ENCODE results near the gene SRRM5. TPM values are rescaled to one million over a fixed set of nuclear protein-coding genes. Genes with fewer than 3 reads are reported as not detected.

SRRM5 gene
- polyA plus RNA-seq, 4 donors: 0.27 to 1.0 (median 0.49) TPM

- H3K36me3 ChIP-seq (ENCODE audit: control insufficient read depth in 3 of 3, insufficient read depth in 2 of 3, low read depth in 1 of 3, low read length in 3 of 3): peaks cover 0 to 23% (median 0%) of the 10 kb centered on the region in 3 donors
- H3K9me3 ChIP-seq (ENCODE audit: control insufficient read depth in 2 of 2, insufficient read depth in 1 of 2, low read depth in 1 of 2, low read length in 1 of 2): no peaks in the 10 kb centered on the region
- peaks cover 0 to 9% (median 7%) of the 10 kb centered on the region in 3 donors for H3K4me1 ChIP-seq (ENCODE audit: control insufficient read depth in 3 of 3, insufficient read depth in 2 of 3, low read depth in 1 of 3, low read length in 2 of 3)
- H3K4me3 ChIP-seq (ENCODE audit: low read depth in 1 of 3, low read length in 3 of 3): no peak overlapping the region
- DNase-seq (no peak), FAIRE-seq (no peak)
- H3K27me3 ChIP-seq (ENCODE audit: control insufficient read depth in 3 of 3, insufficient read depth in 3 of 3, low read length in 3 of 3): no peaks in the 10 kb centered on the region
- H3K27ac ChIP-seq (ENCODE audit: low read depth in 1 of 3, low read length in 2 of 3): no peak overlapping the region
- WGBS, 3 donors: 86 to 95% (median 90%) methylated on average over 6 of the region's 6 CpGs
Observed at GRCh38 chr19:43616954-43617353, 5.1 kb downstream of the SRRM5 start.

GRCh38 chr19:43618921-43619261, 7.0 kb downstream of the SRRM5 start:
- Histone ChIP-seq H3K9me3 (ENCODE audit: control insufficient read depth in 2 of 2, insufficient read depth in 1 of 2, low read depth in 1 of 2, low read length in 1 of 2) (no peaks in the 10 kb centered on the region), H3K27me3 (ENCODE audit: control insufficient read depth in 3 of 3, insufficient read depth in 3 of 3, low read length in 3 of 3) (no peaks in the 10 kb centered on the region), H3K4me1 (ENCODE audit: control insufficient read depth in 3 of 3, insufficient read depth in 2 of 3, low read depth in 1 of 3, low read length in 2 of 3) (peaks cover 0 to 9% (median 7%) of the 10 kb centered on the region in 3 donors), H3K36me3 (ENCODE audit: control insufficient read depth in 3 of 3, insufficient read depth in 2 of 3, low read depth in 1 of 3, low read length in 3 of 3) (peaks cover 0 to 10% (median 0%) of the 10 kb centered on the region in 3 donors), H3K27ac (ENCODE audit: low read depth in 1 of 3, low read length in 2 of 3) (peak overlapping the region; percentile 57 to 99 (median 97)), H3K4me3 (ENCODE audit: low read depth in 1 of 3, low read length in 3 of 3) (peak overlapping the region; percentile 71 to 99 (median 77))
- WGBS, 3 donors: 0 to 1% (median 0%) methylated on average over 14 of the region's 14 CpGs
- FAIRE-seq (no peak), DNase-seq (no peak)

DNA sequence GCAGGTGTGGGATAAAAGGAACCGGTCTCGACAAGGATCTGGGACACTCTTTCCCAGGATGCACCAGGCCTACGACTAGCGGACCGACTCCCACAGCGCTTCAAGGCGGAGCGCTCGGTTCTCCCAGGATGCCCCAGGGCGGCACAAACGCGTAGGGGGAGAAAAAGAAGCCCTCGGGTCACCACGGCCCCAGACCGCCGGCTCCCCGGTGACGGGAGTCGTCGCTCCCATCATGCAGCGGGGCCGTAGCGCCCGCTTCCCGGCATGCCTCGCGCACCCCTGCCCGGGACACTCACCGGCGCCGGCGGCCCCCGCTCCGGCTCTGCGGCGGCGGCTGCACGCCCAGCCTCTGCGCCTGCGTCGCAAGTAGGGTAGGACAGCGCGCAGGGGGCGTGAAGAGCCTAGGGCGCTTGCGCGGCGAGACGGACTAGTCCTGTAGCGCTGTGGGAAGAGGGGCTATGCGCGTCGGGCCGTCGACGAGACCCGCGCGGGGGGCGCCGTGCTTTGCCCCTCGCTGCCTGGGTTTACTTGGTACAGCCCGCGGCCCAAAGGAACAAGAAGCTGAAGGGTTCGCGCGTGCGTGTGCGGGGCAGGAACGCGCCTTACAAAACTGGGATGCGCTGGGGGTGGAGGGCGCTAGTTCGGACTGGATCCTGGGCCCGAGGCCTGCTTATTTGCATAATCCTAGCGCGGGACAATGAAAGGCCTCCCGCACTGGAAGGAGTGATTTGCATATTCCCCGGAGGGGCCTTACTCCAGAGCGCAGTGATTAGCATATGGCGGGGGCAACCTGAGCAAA, 7.6 kb downstream of the SRRM5 start, which contains the start of gene ZNF428:
ZNF428 (minus strand) TSS at position 368 of the 799 bp plus-strand sequence. CDS start 5,325 bp downstream, outside the sequence.
- peaks cover 0 to 6% (median 0%) of the 10 kb centered on the region in 3 donors for H3K36me3 ChIP-seq (ENCODE audit: control insufficient read depth in 3 of 3, insufficient read depth in 2 of 3, low read depth in 1 of 3, low read length in 3 of 3)
- WGBS, 3 donors: 0% methylated on average over 56 to 81 of the region's 81 CpGs
- H3K27ac ChIP-seq (ENCODE audit: low read depth in 1 of 3, low read length in 2 of 3): peak within 1 kb of the TSS; percentile 57 to 99 (median 97)
- DNase-seq (peak; percentile 79 to 94), FAIRE-seq (no peak)
- peaks cover 0 to 9% (median 7%) of the 10 kb centered on the region in 3 donors for H3K4me1 ChIP-seq (ENCODE audit: control insufficient read depth in 3 of 3, insufficient read depth in 2 of 3, low read depth in 1 of 3, low read length in 2 of 3)
- H3K4me3 ChIP-seq (ENCODE audit: low read depth in 1 of 3, low read length in 3 of 3): peak within 1 kb of the TSS; percentile 71 to 99 (median 77)
- no peaks in the 10 kb centered on the region for H3K9me3 ChIP-seq (ENCODE audit: control insufficient read depth in 2 of 2, insufficient read depth in 1 of 2, low read depth in 1 of 2, low read length in 1 of 2)
- H3K27me3 ChIP-seq (ENCODE audit: control insufficient read depth in 3 of 3, insufficient read depth in 3 of 3, low read length in 3 of 3): no peaks in the 10 kb centered on the region

DNA sequence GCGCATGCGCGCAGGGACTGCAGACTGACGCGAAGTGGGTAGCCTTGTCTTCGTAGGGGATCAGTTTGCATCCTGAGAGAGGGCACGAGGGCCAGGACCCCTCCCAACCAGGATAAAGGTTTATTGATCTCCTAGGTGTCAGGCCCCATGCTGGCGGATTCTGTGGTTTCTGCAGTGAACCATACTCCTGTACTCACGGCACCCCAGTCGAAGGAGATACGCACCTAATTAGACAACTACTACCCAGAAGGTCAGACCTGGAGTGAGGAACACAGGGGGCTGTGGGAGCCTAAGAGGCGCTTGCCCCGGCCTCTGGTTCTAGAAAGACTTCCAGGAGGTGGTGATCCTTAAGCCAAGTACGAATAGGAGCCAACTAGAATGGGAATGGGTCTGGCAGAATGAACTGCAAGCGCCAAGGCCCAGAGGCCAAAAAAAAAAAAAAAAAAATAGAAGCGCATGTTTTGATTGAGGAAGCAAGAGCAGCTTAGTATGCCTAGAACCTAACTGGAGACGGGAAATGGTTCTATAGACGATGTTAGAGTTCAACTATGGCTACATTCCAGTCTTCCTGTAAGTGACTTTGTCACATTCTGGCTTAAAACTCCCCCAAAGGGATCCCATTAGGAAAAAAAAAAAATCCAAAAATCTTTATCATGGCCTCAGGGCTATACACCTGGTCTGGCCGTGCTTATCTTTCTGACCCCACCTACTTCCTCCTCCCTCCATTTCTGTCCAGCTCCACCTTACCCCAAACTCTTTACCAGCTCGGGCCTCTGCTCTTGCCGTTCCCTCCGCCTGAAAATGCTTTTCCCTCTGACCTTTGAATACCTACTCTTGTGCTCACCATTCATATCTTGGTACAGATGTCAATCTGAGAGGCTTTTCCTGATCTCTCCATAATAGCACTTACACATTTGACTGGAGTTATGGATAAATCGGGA, 8.4 kb downstream of the SRRM5 start:
- H3K36me3 ChIP-seq (ENCODE audit: control insufficient read depth in 3 of 3, insufficient read depth in 2 of 3, low read depth in 1 of 3, low read length in 3 of 3): peaks cover 0 to 6% (median 0%) of the 10 kb centered on the region in 3 donors
- FAIRE-seq (no peak), DNase-seq (no peak)
- H3K4me3 ChIP-seq (ENCODE audit: low read depth in 1 of 3, low read length in 3 of 3): peak overlapping the region; percentile 71 to 99 (median 77)
- no peaks in the 10 kb centered on the region for H3K9me3 ChIP-seq (ENCODE audit: control insufficient read depth in 2 of 2, insufficient read depth in 1 of 2, low read depth in 1 of 2, low read length in 1 of 2)
- no peaks in the 10 kb centered on the region for H3K27me3 ChIP-seq (ENCODE audit: control insufficient read depth in 3 of 3, insufficient read depth in 3 of 3, low read length in 3 of 3)
- peak overlapping the region; percentile 57 to 99 (median 97) for H3K27ac ChIP-seq (ENCODE audit: low read depth in 1 of 3, low read length in 2 of 3)
- H3K4me1 ChIP-seq (ENCODE audit: control insufficient read depth in 3 of 3, insufficient read depth in 2 of 3, low read depth in 1 of 3, low read length in 2 of 3): peaks cover 0 to 9% (median 9%) of the 10 kb centered on the region in 3 donors
- WGBS, 3 donors: 30 to 43% (median 42%) methylated on average over 23 of the region's 23 CpGs

- no peak overlapping the region for H3K27ac ChIP-seq (ENCODE audit: low read depth in 1 of 3, low read length in 2 of 3)
- 65 to 79% (median 73%) methylated on average over 4 of the region's 4 CpGs for WGBS, 3 donors
- peaks cover 0 to 9% (median 9%) of the 10 kb centered on the region in 3 donors for H3K4me1 ChIP-seq (ENCODE audit: control insufficient read depth in 3 of 3, insufficient read depth in 2 of 3, low read depth in 1 of 3, low read length in 2 of 3)
- H3K27me3 ChIP-seq (ENCODE audit: control insufficient read depth in 3 of 3, insufficient read depth in 3 of 3, low read length in 3 of 3): peaks cover 0 to 3% (median 0%) of the 10 kb centered on the region in 3 donors
- no peak overlapping the region for H3K4me3 ChIP-seq (ENCODE audit: low read depth in 1 of 3, low read length in 3 of 3)
- no peak for DNase-seq
- peaks cover 0 to 14% (median 0%) of the 10 kb centered on the region in 3 donors for H3K36me3 ChIP-seq (ENCODE audit: control insufficient read depth in 3 of 3, insufficient read depth in 2 of 3, low read depth in 1 of 3, low read length in 3 of 3)
- FAIRE-seq: no peak
- no peaks in the 10 kb centered on the region for H3K9me3 ChIP-seq (ENCODE audit: control insufficient read depth in 2 of 2, insufficient read depth in 1 of 2, low read depth in 1 of 2, low read length in 1 of 2)
Observed at GRCh38 chr19:43622070-43622469, 10.2 kb downstream of the SRRM5 start.

DNA sequence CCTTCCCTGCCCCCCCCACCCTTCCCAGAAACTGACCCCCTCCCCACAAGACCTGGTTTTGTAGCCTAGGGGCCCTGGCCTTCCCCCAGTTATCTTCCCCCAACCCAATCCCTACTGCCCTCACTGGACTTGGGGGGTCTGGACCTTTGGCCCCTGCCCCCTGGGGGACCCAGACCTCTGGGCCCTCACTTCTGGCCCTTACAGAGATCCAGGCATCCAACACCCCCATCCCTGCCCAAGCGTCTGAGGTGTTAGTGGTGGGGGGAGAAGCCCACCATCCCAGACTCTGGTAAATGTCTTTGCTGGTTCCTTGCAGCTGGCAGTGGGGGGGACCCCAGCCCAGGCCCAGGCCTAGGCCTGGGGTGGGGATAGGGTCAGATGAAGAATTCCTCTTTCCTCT, 11.1 kb downstream of the SRRM5 start:
- peaks cover 0 to 3% (median 0%) of the 10 kb centered on the region in 3 donors for H3K27me3 ChIP-seq (ENCODE audit: control insufficient read depth in 3 of 3, insufficient read depth in 3 of 3, low read length in 3 of 3)
- H3K4me3 ChIP-seq (ENCODE audit: low read depth in 1 of 3, low read length in 3 of 3): no peak overlapping the region
- 80 to 92% (median 85%) methylated on average over 1 of the region's 1 CpG for WGBS, 3 donors
- peaks cover 0 to 14% (median 0%) of the 10 kb centered on the region in 3 donors for H3K36me3 ChIP-seq (ENCODE audit: control insufficient read depth in 3 of 3, insufficient read depth in 2 of 3, low read depth in 1 of 3, low read length in 3 of 3)
- no peak overlapping the region for H3K27ac ChIP-seq (ENCODE audit: low read depth in 1 of 3, low read length in 2 of 3)
- peaks cover 0 to 9% (median 9%) of the 10 kb centered on the region in 3 donors for H3K4me1 ChIP-seq (ENCODE audit: control insufficient read depth in 3 of 3, insufficient read depth in 2 of 3, low read depth in 1 of 3, low read length in 2 of 3)
- H3K9me3 ChIP-seq (ENCODE audit: control insufficient read depth in 2 of 2, insufficient read depth in 1 of 2, low read depth in 1 of 2, low read length in 1 of 2): no peaks in the 10 kb centered on the region
- no peak for DNase-seq
- FAIRE-seq: no peak

GRCh38 chr19:43623889-43624670, 12.2 kb downstream of the SRRM5 start:
- Histone ChIP-seq H3K36me3 (ENCODE audit: control insufficient read depth in 3 of 3, insufficient read depth in 2 of 3, low read depth in 1 of 3, low read length in 3 of 3) (peaks cover 0 to 14% (median 0%) of the 10 kb centered on the region in 3 donors), H3K4me3 (ENCODE audit: low read depth in 1 of 3, low read length in 3 of 3) (no peak overlapping the region), H3K9me3 (ENCODE audit: control insufficient read depth in 2 of 2, insufficient read depth in 1 of 2, low read depth in 1 of 2, low read length in 1 of 2) (no peaks in the 10 kb centered on the region), H3K27me3 (ENCODE audit: control insufficient read depth in 3 of 3, insufficient read depth in 3 of 3, low read length in 3 of 3) (peaks cover 0 to 3% (median 0%) of the 10 kb centered on the region in 3 donors), H3K4me1 (ENCODE audit: control insufficient read depth in 3 of 3, insufficient read depth in 2 of 3, low read depth in 1 of 3, low read length in 2 of 3) (peaks cover 0 to 6% (median 6%) of the 10 kb centered on the region in 3 donors), H3K27ac (ENCODE audit: low read depth in 1 of 3, low read length in 2 of 3) (no peak overlapping the region)
- DNase-seq: no peak
- 83 to 93% (median 91%) methylated on average over 35 of the region's 35 CpGs for WGBS, 3 donors
- FAIRE-seq: no peak
